Measurements from ENCODE around the gene GALNT14.
"Not testable (repeated sequence)": the region's sequence is repeated elsewhere in the genome, so short reads cannot be mapped to it uniquely, and the experiment has no call there.

The GALNT14 gene

DNA sequence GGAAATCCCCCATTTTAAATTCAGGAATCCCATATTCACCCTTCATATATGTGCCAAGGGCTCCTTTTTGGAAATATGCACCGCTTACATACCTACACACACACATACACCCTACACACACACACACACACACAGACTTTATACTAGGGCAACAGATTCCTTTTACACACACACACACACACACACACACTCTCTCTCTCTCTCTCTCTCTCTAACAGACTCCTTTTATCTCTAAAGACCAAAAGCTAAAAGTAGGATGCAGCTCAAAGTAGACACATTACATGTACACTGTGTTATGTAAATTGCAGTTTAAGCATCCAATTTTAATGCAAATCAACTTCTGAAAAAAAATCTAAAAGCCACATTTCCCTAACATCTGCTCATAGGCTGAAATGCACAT, 200.0 kb downstream of the GALNT14 start:
- DNase-seq (ENCODE audit: low spot score), result no peak

- DNase-seq (ENCODE audit: low spot score), result no peak
Observed at GRCh38 chr2:30936977-30937376, 201.3 kb downstream of the GALNT14 start.

DNA sequence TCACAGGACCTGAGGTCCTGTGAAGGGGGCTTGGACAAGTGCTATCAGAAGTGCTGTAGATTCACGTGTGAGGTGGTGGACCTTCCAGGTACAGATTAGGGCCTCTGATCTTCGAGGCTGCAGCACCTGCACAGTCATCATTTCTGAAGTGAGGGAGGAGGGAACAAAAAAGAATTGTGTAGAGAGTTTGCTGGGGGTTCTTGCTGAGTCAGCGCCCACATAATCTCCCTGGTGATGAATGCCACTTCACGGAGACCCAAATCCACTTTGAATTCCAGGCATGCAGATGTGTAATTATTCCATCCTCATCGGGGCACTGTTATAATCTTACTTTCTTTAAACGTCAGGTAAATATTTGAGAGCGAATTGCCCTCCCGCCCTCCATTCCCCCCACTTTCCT, 202.4 kb downstream of the GALNT14 start:
- no peak for DNase-seq (ENCODE audit: low spot score)

DNA sequence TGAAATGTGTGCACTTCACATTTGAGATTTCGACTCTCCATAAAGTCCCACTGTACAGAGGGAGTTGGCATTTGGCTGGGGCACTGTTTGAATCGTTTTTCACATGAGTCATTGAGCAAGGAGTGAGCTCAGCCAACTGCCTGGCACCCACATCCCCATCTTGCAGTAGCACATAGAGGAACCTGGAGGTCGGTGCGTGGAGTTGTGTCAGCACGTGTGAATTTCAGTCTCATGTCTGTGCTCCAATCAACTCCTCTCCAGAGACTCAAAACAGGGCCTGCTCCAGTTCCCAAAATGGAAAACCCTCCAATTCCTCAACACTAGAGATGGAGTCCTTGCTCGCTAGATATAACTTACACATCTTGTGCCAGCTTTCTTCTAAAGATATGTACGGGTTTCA, 204.2 kb downstream of the GALNT14 start:
- DNase-seq (ENCODE audit: low spot score), result peak; percentile 38

- DNase-seq (ENCODE audit: low spot score), result no peak
Observed at GRCh38 chr2:30933496-30933895, 204.7 kb downstream of the GALNT14 start.

GRCh38 chr2:30932870-30933269, 205.4 kb downstream of the GALNT14 start:
- no peak for DNase-seq (ENCODE audit: low spot score)

DNA sequence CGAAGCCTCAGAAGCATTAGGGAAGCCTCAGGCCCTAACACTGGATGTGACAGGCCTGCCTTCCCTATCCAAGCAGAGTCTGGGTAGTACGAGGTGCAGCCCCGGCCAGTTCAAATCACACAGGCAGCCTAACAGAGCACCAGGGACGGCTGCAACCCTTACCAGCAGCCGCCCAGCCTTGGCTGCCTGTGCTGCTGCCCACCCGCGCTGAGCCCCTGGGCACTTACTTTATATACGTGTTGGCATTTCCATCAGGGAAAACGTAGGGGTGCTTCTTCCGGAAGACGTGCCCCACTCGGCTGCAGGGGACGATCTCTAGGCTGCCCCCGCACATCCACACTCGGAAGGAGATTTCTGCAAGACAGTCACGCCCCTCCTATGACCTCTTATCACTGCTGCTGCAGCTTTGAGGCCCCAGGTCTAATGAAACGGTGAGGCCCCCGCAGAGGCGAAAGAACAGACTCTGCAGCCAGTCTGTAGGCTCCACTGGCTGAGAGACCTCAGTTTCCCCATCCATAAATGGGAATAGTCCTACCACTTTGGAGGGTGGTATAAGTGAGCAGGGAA, 206.3 kb downstream of the GALNT14 start:
- DNase-seq (ENCODE audit: low spot score), result no peak

DNA sequence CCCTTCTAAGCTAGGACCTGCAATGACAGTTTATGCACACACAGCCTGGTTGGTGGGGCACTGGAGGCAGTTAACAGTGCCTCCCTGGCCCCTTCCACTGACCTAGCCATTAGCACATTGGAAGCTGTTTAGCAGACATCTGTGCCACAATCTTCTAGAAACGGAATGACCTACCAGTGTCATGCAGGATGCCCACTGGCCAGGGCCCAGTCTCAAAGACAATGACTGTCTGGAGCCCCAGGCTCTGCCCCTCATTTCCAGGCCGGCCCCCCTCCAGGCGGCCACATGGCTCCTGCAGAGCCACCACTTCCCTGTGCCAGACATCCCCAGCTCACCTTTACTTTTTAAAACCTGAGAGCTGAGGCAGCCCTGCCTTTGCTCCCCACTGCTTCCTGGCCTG, 207.5 kb downstream of the GALNT14 start:
- no peak for DNase-seq (ENCODE audit: low spot score)

- peak; percentile 51 for DNase-seq (ENCODE audit: low spot score)
Observed at GRCh38 chr2:30927465-30928075, 210.7 kb downstream of the GALNT14 start.

DNA sequence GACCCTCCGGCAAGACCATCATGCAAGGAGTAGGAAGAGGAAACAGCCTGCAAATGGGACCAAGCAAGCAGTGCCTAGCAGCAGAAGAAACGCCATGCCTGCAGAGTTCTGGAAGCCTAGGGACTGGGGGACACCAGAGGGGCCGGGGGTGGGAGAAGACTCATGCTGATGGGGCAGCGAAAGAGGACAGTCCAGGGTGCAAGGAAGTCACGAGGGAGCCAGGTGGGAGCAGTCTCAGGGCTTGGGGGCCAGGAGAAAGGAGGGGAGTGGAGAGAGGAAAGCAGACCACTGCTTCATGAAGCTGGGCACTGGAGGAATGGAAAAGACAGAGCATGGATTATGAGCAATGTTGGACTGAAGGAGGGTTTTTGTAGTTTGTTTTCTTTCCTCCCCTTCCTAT, 211.6 kb downstream of the GALNT14 start:
- no peak for DNase-seq (ENCODE audit: low spot score)

DNA sequence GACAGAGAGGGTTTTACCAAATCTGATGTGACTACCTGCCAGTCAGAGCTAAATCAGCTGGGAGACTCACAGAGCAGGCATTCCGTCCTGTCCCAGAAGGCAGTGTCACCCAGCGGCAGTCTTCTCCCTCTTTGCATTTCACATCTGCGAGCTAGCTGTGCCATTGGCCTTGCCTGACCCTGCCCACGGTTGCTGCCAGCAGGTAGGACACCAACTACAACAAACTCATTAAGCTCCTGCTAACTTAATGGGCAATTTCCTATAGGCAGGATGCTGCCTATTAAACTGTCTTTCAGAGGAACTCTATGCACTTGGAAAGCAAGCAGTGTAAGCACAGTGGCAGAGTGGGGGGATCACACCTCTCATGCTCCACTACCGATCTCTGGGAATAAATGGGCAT, 214.6 kb downstream of the GALNT14 start:
- DNase-seq (ENCODE audit: low spot score), result no peak

DNA sequence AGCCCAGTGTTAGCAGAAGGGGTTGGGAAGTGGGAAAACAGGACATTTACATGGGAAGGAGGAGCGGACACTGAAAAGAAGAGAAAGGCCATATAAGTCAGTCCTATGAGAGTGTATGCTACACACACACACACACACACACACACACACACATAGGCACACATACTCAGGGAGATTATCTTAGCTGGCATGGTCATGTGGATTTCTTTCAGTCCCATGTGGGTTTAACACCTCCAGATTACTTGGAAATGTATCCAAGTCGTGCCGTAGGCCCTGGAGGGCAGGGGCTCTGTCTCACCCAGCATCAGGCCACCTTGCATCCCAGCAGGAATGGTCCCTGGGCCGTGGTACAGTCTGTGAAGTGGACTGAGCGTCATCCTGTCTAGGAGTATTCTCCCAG, 217.7 kb downstream of the GALNT14 start:
- no peak for DNase-seq (ENCODE audit: low spot score)

GRCh38 chr2:30915486-30915885, 222.8 kb downstream of the GALNT14 start:
- DNase-seq (ENCODE audit: low spot score), result no peak

GRCh38 chr2:30914456-30914855, 223.8 kb downstream of the GALNT14 start:
- DNase-seq (ENCODE audit: low spot score), result no peak

DNA sequence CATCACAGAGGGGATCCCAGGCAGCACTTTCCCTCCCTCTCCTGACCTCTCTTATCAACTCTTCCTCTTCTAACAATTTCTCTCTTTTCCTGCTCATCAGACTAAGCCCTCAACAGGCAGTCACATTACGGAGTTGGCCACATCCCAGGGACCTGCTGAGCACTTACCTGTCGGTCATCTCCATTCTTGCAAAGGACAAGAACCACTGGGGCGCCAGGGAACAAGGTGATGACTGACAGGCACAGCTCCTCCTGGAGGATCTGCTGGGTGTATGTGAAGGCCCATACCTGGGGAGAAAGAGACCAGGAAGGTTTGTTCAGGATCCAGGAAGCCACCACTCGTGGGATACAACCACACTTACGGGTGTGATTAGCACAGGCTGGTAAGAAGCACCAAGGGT, 226.2 kb downstream of the GALNT14 start:
- DNase-seq (ENCODE audit: low spot score), result no peak

DNA sequence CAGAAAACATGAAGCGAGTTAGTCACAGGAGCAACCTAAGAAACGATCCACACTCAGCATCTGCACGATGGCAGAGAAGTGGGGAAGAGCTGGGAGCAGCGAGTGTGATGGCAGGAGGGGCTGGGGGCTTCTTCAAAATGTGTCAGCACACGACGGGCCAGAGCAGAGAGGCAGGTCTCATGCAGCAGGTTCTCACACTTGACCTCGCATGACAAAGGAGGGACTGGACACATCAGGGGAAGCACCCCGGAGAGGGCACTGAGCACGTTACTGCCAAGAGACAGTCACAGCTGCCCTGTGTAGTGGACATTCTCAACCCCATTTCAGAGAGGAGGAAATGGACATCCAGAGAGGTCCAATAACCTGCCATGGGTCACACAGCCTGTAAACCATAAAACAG, 226.9 kb downstream of the GALNT14 start:
- no peak for DNase-seq (ENCODE audit: low spot score)

GRCh38 chr2:30910686-30911085, 227.6 kb downstream of the GALNT14 start:
- no peak for DNase-seq (ENCODE audit: low spot score)

DNA sequence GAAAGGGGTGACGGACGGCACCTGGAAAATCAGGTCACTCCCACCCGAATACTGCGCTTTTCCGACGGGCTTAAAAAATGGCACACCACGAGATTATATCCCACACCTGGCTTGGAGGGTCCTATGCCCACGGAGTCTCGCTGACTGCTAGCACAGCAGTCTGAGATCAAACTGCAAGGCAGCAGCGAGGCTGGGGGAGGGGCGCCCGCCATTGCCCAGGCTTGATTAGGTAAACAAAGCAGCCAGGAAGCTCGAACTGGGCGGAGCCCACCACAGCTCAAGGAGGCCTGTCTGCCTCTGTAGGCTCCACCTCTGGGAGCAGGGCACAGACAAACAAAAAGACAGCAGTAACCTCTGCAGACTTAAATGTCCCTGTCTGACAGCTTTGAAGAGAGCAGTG, 233.8 kb downstream of the GALNT14 start:
- not testable (repeated sequence) for DNase-seq (ENCODE audit: low spot score)

- no peak for DNase-seq (ENCODE audit: low spot score)
Observed at GRCh38 chr2:30903326-30903725, 234.9 kb downstream of the GALNT14 start.

- DNase-seq (ENCODE audit: low spot score), result no peak
Observed at GRCh38 chr2:30900381-30900780, 237.9 kb downstream of the GALNT14 start.

DNA sequence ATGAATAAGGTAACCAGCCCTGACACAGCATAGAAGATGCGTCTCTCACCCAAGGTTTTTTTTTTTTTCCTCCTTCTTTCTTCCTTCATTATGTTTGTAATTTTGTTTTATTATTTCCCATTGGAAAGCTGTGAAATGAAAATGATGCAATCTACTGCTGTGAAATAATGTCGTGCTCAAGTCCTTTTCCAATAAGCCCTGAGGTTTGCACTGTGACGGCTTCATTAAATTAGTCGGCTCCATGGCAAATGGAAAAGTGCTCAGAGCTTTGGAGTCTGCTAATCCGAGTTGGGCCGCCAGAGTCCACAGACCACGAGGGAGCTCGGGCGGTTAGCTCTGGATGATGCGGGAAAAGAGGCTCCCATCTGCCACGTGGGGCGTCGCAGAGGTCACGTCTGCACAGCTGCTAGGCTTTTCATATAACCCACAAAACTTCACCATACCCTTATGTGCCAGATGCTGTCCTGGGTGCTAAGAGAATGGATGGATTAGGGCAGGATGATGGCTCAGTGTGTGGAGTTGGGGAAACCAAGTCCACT, 238.7 kb downstream of the GALNT14 start:
- DNase-seq (ENCODE audit: low spot score), result no peak

DNA sequence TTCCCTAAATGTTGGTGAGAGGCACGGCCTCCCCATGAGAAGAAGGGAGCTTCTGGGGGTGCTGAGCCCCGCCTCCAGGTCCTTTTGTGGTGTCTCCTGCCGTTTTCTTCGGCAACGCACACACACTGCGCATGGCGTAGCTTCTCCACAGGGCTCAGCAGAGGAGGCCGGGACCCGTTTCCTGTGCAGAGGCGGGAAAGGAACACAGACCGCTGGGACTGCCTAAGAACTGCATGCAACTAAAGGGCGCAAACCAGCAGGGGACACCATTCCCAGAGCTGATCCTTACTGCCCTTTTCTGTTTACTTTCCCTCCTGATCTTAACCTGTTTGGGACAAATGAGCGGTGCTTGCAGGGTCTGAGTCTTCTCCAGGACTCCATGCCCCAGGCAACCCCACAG, 240.7 kb downstream of the GALNT14 start:
- DNase-seq (ENCODE audit: low spot score), result no peak

DNA sequence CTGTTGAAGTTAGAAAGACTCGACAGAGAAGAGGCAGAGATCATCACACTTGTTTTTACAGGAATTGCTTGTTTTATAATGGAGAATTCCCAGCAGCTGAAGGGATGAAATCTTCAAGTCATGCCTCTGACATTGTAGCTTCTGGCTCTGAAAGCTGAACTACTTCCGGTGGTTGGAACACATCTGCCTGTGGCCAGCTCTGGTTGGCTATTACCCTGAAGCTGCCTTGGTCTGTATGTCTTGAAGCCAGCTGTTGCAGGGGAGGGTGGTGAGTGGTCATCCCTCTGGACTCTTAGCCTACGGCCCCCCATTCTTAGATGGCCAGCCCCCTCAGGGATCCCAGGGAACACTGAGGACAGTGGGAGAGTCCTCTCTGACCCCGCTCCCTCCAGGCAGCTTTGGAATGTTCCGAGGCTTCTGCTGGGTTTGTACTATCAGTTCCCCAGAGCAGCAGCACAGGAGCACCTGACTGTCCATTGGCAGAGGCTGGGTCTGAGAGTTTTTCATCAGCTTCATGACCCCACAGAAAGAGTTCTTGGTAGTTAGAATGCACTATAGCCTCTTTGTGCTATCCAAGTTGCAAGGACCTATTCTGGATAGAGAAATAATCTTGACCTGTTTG, 243.6 kb downstream of the GALNT14 start:
- no peak for DNase-seq (ENCODE audit: low spot score)
